IMR-90 (cell line): Measurements from ENCODE around the gene CDYL2. TPM values are rescaled to one million over a fixed set of nuclear protein-coding genes. Genes with fewer than 3 reads are reported as not detected.

Experiments
- ATAC-seq: fragments of 200-7000 bp; cut with Tn5 transposase; 2 replicates; pipeline ENCODE4 v1.9.1; 2020; ENCODE audit warnings: low read depth, mild to moderate bottlenecking, moderate library complexity
- BruUV-seq: library from RNA; stranded (reverse); fragments of 400-500 nt; replicated peaks from 2 replicates; lab custom pipeline; 2021; lab: Mats Ljungman, UMichigan
- CTCF ChIA-PET: fragments of 300-600 bp; formaldehyde crosslinking; extraction: SDS; loops from one replicate; lab custom pipeline; 2021; ENCODE audit warnings: antibody characterized with exemption; lab: Yijun Ruan, JAX
- POLR2A ChIA-PET: fragments of 300-600 bp; sonication (Branson Sonifier 250); formaldehyde crosslinking; loops from one replicate; lab custom pipeline; 2022; ENCODE audit warnings: antibody characterized with exemption; ENCODE audit not compliant: unreplicated experiment; lab: Charles Lee
- DNase-seq: peaks from one replicate; pipeline ENCODE4 v3.0.0; 2013
- H2AFZ ChIP-seq: replicated peaks from 2 replicates; pipeline ENCODE3; 2013; ENCODE audit warnings: low read length, mild to moderate bottlenecking; ENCODE audit not compliant: poor library complexity
- H2AK5ac ChIP-seq: 2 replicates; pipeline ENCODE4 v1.6.1; 2013; ENCODE audit warnings: low read depth, low read length, inconsistent platforms
- H2AK9ac ChIP-seq: replicated peaks from 2 replicates; pipeline ENCODE3; 2013; ENCODE audit warnings: mild to moderate bottlenecking, low read depth, low read length, moderate library complexity; ENCODE audit not compliant: poor library complexity
- H2BK120ac ChIP-seq: 2 replicates; pipeline ENCODE4 v1.6.1; 2013; ENCODE audit warnings: low read depth, low read length, inconsistent platforms
- H2BK15ac ChIP-seq: 3 replicates; pipeline ENCODE4 v1.6.1; 2013; ENCODE audit warnings: low read depth, low read length, inconsistent platforms
- H2BK20ac ChIP-seq: 2 replicates; pipeline ENCODE4 v1.6.1; 2013; ENCODE audit warnings: low read depth, mild to moderate bottlenecking, inconsistent platforms, low read length, moderate library complexity
- H2BK5ac ChIP-seq: 2 replicates; pipeline ENCODE4 v1.6.1; 2013; ENCODE audit warnings: mild to moderate bottlenecking, low read depth, low read length, inconsistent platforms; ENCODE audit not compliant: poor library complexity, severe bottlenecking
- H3K14ac ChIP-seq: replicated peaks from 2 replicates; pipeline ENCODE4 v1.6.1; 2013; ENCODE audit warnings: low read depth, low read length, inconsistent platforms
- H3K18ac ChIP-seq: 2 replicates; pipeline ENCODE4 v1.6.1; 2013; ENCODE audit warnings: low read depth, low read length, control low read depth
- H3K23ac ChIP-seq: 2 replicates; pipeline ENCODE4 v1.6.1; 2013; ENCODE audit warnings: low read depth, low read length, inconsistent platforms
- H3K27ac ChIP-seq: 2 replicates; pipeline ENCODE4 v1.5.1; 2013; ENCODE audit warnings: mild to moderate bottlenecking, control low read depth, low read length; ENCODE audit not compliant: insufficient read depth
- H3K27me3 ChIP-seq: 2 replicates; pipeline ENCODE4 v1.6.1; 2013; ENCODE audit warnings: low read length; ENCODE audit not compliant: control insufficient read depth, insufficient read depth
- H3K36me3 ChIP-seq: 2 replicates; pipeline ENCODE4 v1.6.1; 2013; ENCODE audit warnings: low read length, mixed read lengths; ENCODE audit not compliant: control insufficient read depth, insufficient read depth
- H3K4ac ChIP-seq: 2 replicates; pipeline ENCODE4 v1.6.1; 2013; ENCODE audit warnings: low read depth, low read length, inconsistent platforms
- H3K4me1 ChIP-seq: 2 replicates; pipeline ENCODE4 v1.6.1; 2013; ENCODE audit warnings: low read length, mixed read lengths; ENCODE audit not compliant: control insufficient read depth, insufficient read depth
- H3K4me2 ChIP-seq: 2 replicates; pipeline ENCODE4 v1.6.1; 2013; ENCODE audit warnings: low read depth, mild to moderate bottlenecking, control low read depth, low read length, moderate library complexity
- H3K4me3 ChIP-seq: 2 replicates; pipeline ENCODE4 v1.5.1; 2013; ENCODE audit warnings: low read depth, mild to moderate bottlenecking, control low read depth, low read length, moderate library complexity; ENCODE audit not compliant: insufficient read depth
- H3K56ac ChIP-seq: 2 replicates; pipeline ENCODE4 v1.6.1; 2013; ENCODE audit warnings: low read length, inconsistent platforms; ENCODE audit not compliant: insufficient read depth; ENCODE audit errors: extremely low read depth
- H3K79me1 ChIP-seq, 2 experiments: 2 replicates each; pipeline ENCODE4 v1.6.1; 2013; ENCODE audit warnings: low read length in 2 of 2, inconsistent platforms in 1 of 2, low read depth in 1 of 2
- H3K9ac ChIP-seq: 2 replicates; pipeline ENCODE4 v1.6.1; 2013; ENCODE audit warnings: low read depth, low read length, control low read depth
- H3K9me1 ChIP-seq: 2 replicates; pipeline ENCODE4 v1.6.1; 2013; ENCODE audit warnings: low read length, inconsistent platforms; ENCODE audit not compliant: insufficient read depth
- H3K9me3 ChIP-seq: 2 replicates; pipeline ENCODE4 v1.6.1; 2013; ENCODE audit warnings: low read length; ENCODE audit not compliant: control insufficient read depth, insufficient read depth
- H4K20me1 ChIP-seq: 2 replicates; pipeline ENCODE4 v1.6.1; 2013; ENCODE audit warnings: low read length, inconsistent platforms; ENCODE audit not compliant: insufficient read depth
- H4K5ac ChIP-seq: 2 replicates; pipeline ENCODE4 v1.6.1; 2013; ENCODE audit warnings: mild to moderate bottlenecking, low read depth, low read length, control low read depth
- H4K8ac ChIP-seq, 2 experiments: 2 replicates each; pipeline ENCODE4 v1.6.1; 2013; ENCODE audit warnings: low read depth in 2 of 2, low read length in 2 of 2, control low read depth in 1 of 2, inconsistent platforms in 1 of 2
- H4K91ac ChIP-seq: 2 replicates; pipeline ENCODE4 v1.6.1; 2013; ENCODE audit warnings: low read depth, low read length, inconsistent platforms; ENCODE audit not compliant: insufficient read depth
- MAFK ChIP-seq: IDR thresholded peaks from 2 replicates; pipeline ENCODE4 v1.6.1; 2012; ENCODE audit warnings: low read depth, low read length, improper control_type of control experiment
- MAZ ChIP-seq: IDR thresholded peaks from 2 replicates; pipeline ENCODE4 v1.6.1; 2012; ENCODE audit warnings: low read depth, mild to moderate bottlenecking, low read length, improper control_type of control experiment, moderate library complexity, borderline replicate concordance
- RAD21 ChIP-seq: IDR thresholded peaks from 2 replicates; pipeline ENCODE4 v1.6.1; 2012; ENCODE audit warnings: low read length, improper control_type of control experiment
- WGBS, 2 experiments: methylation state at CpG; one replicate each; pipeline versions ENCODE4 v1.1.5 to v1.1.7; 2013; ENCODE audit warnings: missing lambda C conversion rate in 2 of 2; ENCODE audit not compliant: insufficient read length in 1 of 2; ENCODE audit errors: extremely low coverage in 2 of 2; 5-methylcytosine and 5-hydroxymethylcytosine counted together
- dilution Hi-C: fragments of 300-500 bp; cut with HindIII; formaldehyde crosslinking; loops from one replicate; pipeline ENCODE4 v1.14.3; 2018; ENCODE audit warnings: low sequenced_read_pairs; ENCODE audit not compliant: unreplicated experiment
- in situ Hi-C: fragments of 300-500 bp; cut with MboI; formaldehyde crosslinking; loops from 3 replicates; pipeline ENCODE4 v1.14.3; 2019; ENCODE audit warnings: low sequenced_read_pairs, inconsistent platforms, mixed read lengths
- intact Hi-C: fragments of 100-400 bp; cut with micrococcal nuclease; formaldehyde crosslinking; loops from 2 replicates; pipeline ENCODE4 v1.10.0; 2022
- polyA plus RNA-seq, 3 experiments: library from polyadenylated mRNA; depleted of rRNA; stranded (reverse); fragments of >200 nt; gene quantifications; 2 replicates each; pipeline ENCODE4 v1.2.3, GENCODE V29; 2012; ENCODE audit warnings: low replicate concordance in 1 of 3
- total RNA-seq: library from RNA; depleted of rRNA; stranded (reverse); fragments of >200 nt; gene quantifications from 2 replicates; pipeline ENCODE4 v1.2.3, GENCODE V29; 2012
- TF ChIP-seq, protein P1 (sequence below): fragments of 150-350 bp; IDR thresholded peaks from 2 replicates; pipeline ENCODE4 v1.6.1; 2017; ENCODE audit warnings: mild to moderate bottlenecking, antibody characterized with exemption, low read length, low read depth

The CDYL2 gene
- total and polyA plus RNA-seq, 2 of the 4 experiments (the other 2 are of a cell fraction): 1.2 to 3.9 TPM

DNA sequence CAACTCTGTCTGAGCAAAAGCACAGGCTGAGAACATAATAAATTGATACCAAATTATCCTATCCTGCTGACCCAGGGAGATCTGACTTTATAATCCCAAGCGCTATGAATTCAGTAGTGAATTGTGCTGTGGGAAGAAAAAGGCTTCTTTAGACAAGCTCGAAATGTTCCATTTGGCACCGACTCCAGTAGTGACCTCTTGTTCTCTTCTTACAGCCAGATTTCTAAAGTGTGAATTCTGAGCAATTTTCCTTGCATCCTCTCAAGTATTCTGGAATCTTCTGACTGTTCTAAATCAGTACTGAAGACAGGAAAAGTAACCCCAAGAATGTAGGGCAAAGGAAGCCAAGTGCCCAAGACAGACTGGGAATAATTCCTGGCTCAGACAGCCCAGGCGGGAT is 58.2 kb downstream of the CDYL2 start:
- H3K4ac ChIP-seq: no peak overlapping the region
- H2BK120ac ChIP-seq: no peak overlapping the region
- H3K18ac ChIP-seq: no peak overlapping the region
- no peak overlapping the region for H3K14ac ChIP-seq
- no peak overlapping the region for H2BK20ac ChIP-seq
- H3K9ac ChIP-seq: no peak overlapping the region
- no peak overlapping the region for H4K91ac ChIP-seq
- no peak overlapping the region for H3K23ac ChIP-seq
- H2AK9ac ChIP-seq: no peak overlapping the region
- H4K20me1 ChIP-seq: peaks cover 2% of the 10 kb centered on the region; the same call in 1 of the 2 replicates
- no peak overlapping the region for H4K5ac ChIP-seq
- no peaks in the 10 kb centered on the region for H3K36me3 ChIP-seq
- BruUV-seq: no TSS peak
- no peak overlapping the region for H2AK5ac ChIP-seq
- no peak overlapping the region for H3K4me2 ChIP-seq
- peaks cover 0 to 11% of the 10 kb centered on the region in 2 experiments; a peak in 1 of 4 replicates for H3K79me1 ChIP-seq
- no peak overlapping the region for H2AFZ ChIP-seq
- no peak overlapping the region for H3K4me3 ChIP-seq
- no peaks in the 10 kb centered on the region; the same call in 1 of the 2 replicates for H3K9me3 ChIP-seq
- CTCF ChIA-PET: no interaction called here
- POLR2A ChIA-PET: no interaction called here
- H2BK15ac ChIP-seq: no peak overlapping the region
- no peaks in the 10 kb centered on the region for H3K27me3 ChIP-seq
- no peak overlapping the region for H3K56ac ChIP-seq
- in situ Hi-C loops: no loop called here
- H2BK5ac ChIP-seq: no peak overlapping the region
- no peak for ATAC-seq
- H4K8ac ChIP-seq: no peak overlapping the region
- intact Hi-C loops: no loop called here
- no CpG with 5 or more reads among the region's 4 CpGs for WGBS, 2 experiments
- H3K4me1 ChIP-seq: no peaks in the 10 kb centered on the region
- dilution Hi-C loops: no loop called here
- no peaks in the 10 kb centered on the region for H3K9me1 ChIP-seq
- H3K27ac ChIP-seq: no peak overlapping the region
- DNase-seq: no peak
- TF ChIP-seq MAFK (no peak), MAZ (no peak), RAD21 (no peak)
- TF ChIP-seq, protein P1, sequence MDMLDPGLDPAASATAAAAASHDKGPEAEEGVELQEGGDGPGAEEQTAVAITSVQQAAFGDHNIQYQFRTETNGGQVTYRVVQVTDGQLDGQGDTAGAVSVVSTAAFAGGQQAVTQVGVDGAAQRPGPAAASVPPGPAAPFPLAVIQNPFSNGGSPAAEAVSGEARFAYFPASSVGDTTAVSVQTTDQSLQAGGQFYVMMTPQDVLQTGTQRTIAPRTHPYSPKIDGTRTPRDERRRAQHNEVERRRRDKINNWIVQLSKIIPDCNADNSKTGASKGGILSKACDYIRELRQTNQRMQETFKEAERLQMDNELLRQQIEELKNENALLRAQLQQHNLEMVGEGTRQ: no peak
